B cell (primary cell): ENCODE results near the gene SLC66A1. TPM values are rescaled to one million over a fixed set of nuclear protein-coding genes. Genes with fewer than 3 reads are reported as not detected.
"Not testable (repeated sequence)": the region's sequence is repeated elsewhere in the genome, so short reads cannot be mapped to it uniquely, and the experiment has no call there.

Source experiments
- ATAC-seq: fragments of 200-7000 bp; cut with Tn5 transposase; one replicate; pipeline ENCODE4 v1.10.0; 2021; ENCODE audit warnings: low read depth, mild to moderate bottlenecking, moderate number of reproducible peaks, moderate library complexity
- CTCF ChIA-PET: fragments of 350-600 bp; sonication (Branson Sonifier 250); formaldehyde crosslinking; loops from one replicate; lab custom pipeline; 2021; ENCODE audit warnings: antibody characterized with exemption, inconsistent platforms; lab: Charles Lee
- POLR2A ChIA-PET: fragments of 350-600 bp; sonication (Branson Sonifier 250); formaldehyde crosslinking; loops from one replicate; lab custom pipeline; 2021; ENCODE audit warnings: antibody characterized with exemption; lab: Charles Lee
- DNase-seq: peaks from one replicate; pipeline ENCODE4 v3.0.0; 2013
- H2AFZ ChIP-seq: 2 replicates; pipeline ENCODE4 v1.6.1; 2012; ENCODE audit warnings: mild to moderate bottlenecking, low read depth, low read length; ENCODE audit not compliant: insufficient read depth, poor library complexity, severe bottlenecking
- H3K27ac ChIP-seq, 2 donors: 1 replicate in 1 of 2; 2 replicates in 1 of 2; pipeline ENCODE4 v1.5.1; 2012 to 2013; ENCODE audit warnings: low read length in 2 of 2, mild to moderate bottlenecking in 2 of 2, moderate library complexity in 1 of 2
- H3K27me3 ChIP-seq, 4 experiments: fragments of 200-600 bp in 1 of 4; sonication (generic) in 1 of 4; replicated peaks in 1 of 4; 1 replicate in 2 of 4; 2 replicates in 2 of 4; pipeline versions ENCODE4 v1.6.1 to v1.7.0; 2013 to 2016; ENCODE audit warnings: low read length in 3 of 4, mild to moderate bottlenecking in 2 of 4, mixed read lengths in 1 of 4, moderate library complexity in 1 of 4; ENCODE audit not compliant: insufficient read depth in 4 of 4, control insufficient read depth in 3 of 4; ENCODE audit errors: control extremely low read depth in 1 of 4
- H3K36me3 ChIP-seq, 2 experiments: replicated peaks in 1 of 2; 1 replicate in 1 of 2; 2 replicates in 1 of 2; pipeline versions ENCODE4 v1.6.1 to v1.7.1; 2013; ENCODE audit warnings: low read length in 1 of 2; ENCODE audit not compliant: insufficient read depth in 2 of 2, control insufficient read depth in 1 of 2; ENCODE audit errors: control extremely low read depth in 1 of 2, extremely low read depth in 1 of 2
- H3K4me1 ChIP-seq, 2 donors: fragments of 200-600 bp in 1 of 2; sonication (generic) in 1 of 2; 1 replicate in 1 of 2; 2 replicates in 1 of 2; pipeline versions ENCODE4 v1.5.1 to v1.6.1; 2013 to 2017; ENCODE audit warnings: low read length in 2 of 2; ENCODE audit not compliant: control insufficient read depth in 2 of 2, insufficient read depth in 2 of 2
- H3K4me2 ChIP-seq: replicated peaks from 2 replicates; pipeline ENCODE3; 2012; ENCODE audit warnings: mild to moderate bottlenecking, low read depth, low read length; ENCODE audit not compliant: poor library complexity, severe bottlenecking
- H3K4me3 ChIP-seq, 5 experiments: fragments of 200-600 bp in 1 of 5; sonication (generic) in 1 of 5; 1 replicate in 3 of 5; 2 replicates in 2 of 5; pipeline versions ENCODE4 v1.5.1 to v1.7.0; 2011 to 2016; ENCODE audit warnings: low read length in 4 of 5, mild to moderate bottlenecking in 4 of 5, low read depth in 2 of 5, control low read depth in 1 of 5, moderate library complexity in 1 of 5; ENCODE audit not compliant: insufficient read depth in 1 of 5; ENCODE audit errors: control extremely low read depth in 1 of 5, extremely low read depth in 1 of 5
- H3K79me2 ChIP-seq: fragments of 200-600 bp; sonication (generic); one replicate; pipeline ENCODE4 v1.6.0; 2016; ENCODE audit warnings: low read length; ENCODE audit not compliant: control insufficient read depth, insufficient read depth
- H3K9ac ChIP-seq: fragments of 200-600 bp; sonication (generic); 2 replicates; pipeline ENCODE4 v1.6.1; 2017; ENCODE audit warnings: mild to moderate bottlenecking, low read length, moderate library complexity
- H3K9me3 ChIP-seq, 3 donors: one replicate each; pipeline versions ENCODE4 v1.6.1 to v1.7.1; 2013; ENCODE audit warnings: low read length in 2 of 3; ENCODE audit not compliant: control insufficient read depth in 2 of 3, insufficient read depth in 1 of 3; ENCODE audit errors: control extremely low read depth in 1 of 3
- H4K20me1 ChIP-seq: 2 replicates; pipeline ENCODE4 v1.6.0; 2012; ENCODE audit warnings: mild to moderate bottlenecking, low read length; ENCODE audit not compliant: insufficient read depth, control insufficient read depth, poor library complexity, severe bottlenecking
- H3K27ac Mint-ChIP-seq: one replicate; pipeline ENCODE4 v1.8.0; 2021; ENCODE audit warnings: mixed read lengths
- H3K27me3 Mint-ChIP-seq: one replicate; pipeline ENCODE4 v1.8.0; 2021; ENCODE audit warnings: mixed read lengths
- H3K4me1 Mint-ChIP-seq: one replicate; pipeline ENCODE4 v1.8.0; 2021; ENCODE audit warnings: mixed read lengths
- H3K4me3 Mint-ChIP-seq: one replicate; pipeline ENCODE4 v1.8.0; 2021; ENCODE audit warnings: mixed read lengths
- H3K9me3 Mint-ChIP-seq: one replicate; pipeline ENCODE4 v1.8.0; 2022; ENCODE audit warnings: mixed read lengths; ENCODE audit not compliant: insufficient read depth
- CTCF ChIP-seq: fragments of 200-600 bp; IDR thresholded peaks from one replicate; pipeline ENCODE4 v1.8.0; 2022; ENCODE audit warnings: antibody characterized with exemption, mild to moderate bottlenecking
- EZH2 ChIP-seq: IDR thresholded peaks from 2 replicates; pipeline ENCODE4 v1.6.1; 2012; ENCODE audit warnings: borderline replicate concordance, low read depth, mild to moderate bottlenecking, moderate library complexity, low read length; ENCODE audit not compliant: insufficient read depth, poor library complexity, severe bottlenecking
- WGBS: methylation state at CpG from one replicate; pipeline ENCODE4 v1.1.5; 2013; ENCODE audit warnings: missing lambda C conversion rate; ENCODE audit not compliant: insufficient coverage; 5-methylcytosine and 5-hydroxymethylcytosine counted together
- intact Hi-C: fragments of 100-400 bp; cut with micrococcal nuclease; formaldehyde crosslinking; loops from one replicate; pipeline ENCODE4 v1.10.0; 2022
- polyA plus RNA-seq: library from polyadenylated mRNA; depleted of rRNA; stranded (reverse); fragments of >200 nt; gene quantifications from 2 replicates; pipeline ENCODE4 v1.2.3, GENCODE V29; 2012
- total RNA-seq, 2 donors: library from RNA; stranded (reverse); fragments of 120-200 nt in 1 of 2; gene quantifications; 1 replicate in 1 of 2; 2 replicates in 1 of 2; pipeline versions ENCODE4 v1.2.3 to v1.2.4, GENCODE V29; 2013 to 2022

The SLC66A1 gene
- total and polyA plus RNA-seq, 2 donors (not counting 1 experiment from before 2014, with no cell fraction given), result 24.4 to 26.8 TPM

DNA sequence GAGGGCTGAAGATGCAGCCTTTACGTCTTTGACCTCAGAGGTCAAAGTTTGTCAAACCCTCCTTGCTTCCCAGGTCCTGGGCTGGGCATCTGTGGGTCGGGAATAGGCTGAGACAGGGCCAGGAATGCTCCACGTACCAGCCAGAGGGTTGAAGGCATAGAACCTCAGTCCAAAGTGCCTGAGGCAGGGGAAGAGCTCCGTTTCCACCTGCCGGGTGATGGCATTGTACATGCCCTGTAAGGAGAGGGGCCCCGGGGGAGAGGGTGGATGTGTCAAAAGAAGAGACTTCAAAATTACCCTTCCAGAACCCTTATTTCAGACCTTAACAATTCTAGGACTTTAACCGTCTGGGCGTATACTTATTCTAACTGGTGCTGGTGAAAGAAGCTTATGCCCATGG, 27.2 kb upstream of the SLC66A1 start:
- H3K27me3 ChIP-seq, result peaks cover 0 to 7% (median 4%) of the 10 kb centered on the region in 4 experiments
- DNase-seq (no peak), ATAC-seq (no peak)
- Mint-ChIP-seq H3K27me3 (peaks cover 8% of the 10 kb centered on the region), H3K9me3 (no peaks in the 10 kb centered on the region), H3K4me1 (peaks cover 7% of the 10 kb centered on the region), H3K27ac (no peak overlapping the region), H3K4me3 (no peak overlapping the region)
- intact Hi-C loops, result no loop called here
- POLR2A ChIA-PET, result no interaction called here
- H3K36me3 ChIP-seq, result no peaks in the 10 kb centered on the region
- no peaks in the 10 kb centered on the region for H3K79me2 ChIP-seq
- TF ChIP-seq EZH2 (no peak), CTCF (no peak)
- H2AFZ ChIP-seq, result no peak overlapping the region
- WGBS, result 93% methylated on average over 3 of the region's 8 CpGs
- peaks cover 5 to 6% of the 10 kb centered on the region in 2 donors for H3K4me1 ChIP-seq
- no peak overlapping the region for H3K4me2 ChIP-seq
- H3K27ac ChIP-seq, result no peak overlapping the region
- H4K20me1 ChIP-seq, result no peaks in the 10 kb centered on the region
- no peak overlapping the region for H3K9ac ChIP-seq
- H3K9me3 ChIP-seq, result peaks cover 0 to 4% (median 0%) of the 10 kb centered on the region in 3 donors
- H3K4me3 ChIP-seq, result no peak overlapping the region
- CTCF ChIA-PET, result no interaction called here

DNA sequence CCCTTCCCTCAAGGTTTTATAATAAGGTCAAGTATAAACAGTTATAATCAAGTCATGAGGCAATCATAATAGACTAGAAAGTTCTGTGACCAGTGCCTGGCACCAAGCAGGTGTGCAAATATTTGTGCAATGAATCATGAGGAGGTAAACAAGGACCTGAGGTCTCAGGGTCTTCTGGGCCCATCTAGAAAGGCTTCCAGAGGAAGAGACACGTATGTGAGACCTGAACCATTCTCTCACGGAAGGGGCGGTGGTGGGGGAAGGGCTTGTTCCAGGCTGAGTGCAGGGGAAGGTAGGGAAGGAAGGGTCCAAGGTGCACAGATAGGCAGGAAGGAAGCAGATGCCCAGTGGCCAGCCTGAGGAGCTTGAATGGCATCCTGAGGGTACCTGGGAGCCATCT, 26.8 kb upstream of the SLC66A1 start:
- H3K27me3 Mint-ChIP-seq, result peaks cover 12% of the 10 kb centered on the region
- H4K20me1 ChIP-seq, intact Hi-C loops, CTCF ChIA-PET, H3K79me2 ChIP-seq, POLR2A ChIA-PET, H3K27me3 ChIP-seq, DNase-seq, H3K4me2 ChIP-seq, H3K27ac ChIP-seq, H3K9ac ChIP-seq, H3K9me3 Mint-ChIP-seq, ATAC-seq, H3K9me3 ChIP-seq, H3K4me3 Mint-ChIP-seq, H3K36me3 ChIP-seq, H3K4me1 ChIP-seq, H2AFZ ChIP-seq, H3K27ac Mint-ChIP-seq, H3K4me1 Mint-ChIP-seq, H3K4me3 ChIP-seq: not testable (repeated sequence)
- WGBS, result no CpG with 5 or more reads among the region's 3 CpGs

DNA sequence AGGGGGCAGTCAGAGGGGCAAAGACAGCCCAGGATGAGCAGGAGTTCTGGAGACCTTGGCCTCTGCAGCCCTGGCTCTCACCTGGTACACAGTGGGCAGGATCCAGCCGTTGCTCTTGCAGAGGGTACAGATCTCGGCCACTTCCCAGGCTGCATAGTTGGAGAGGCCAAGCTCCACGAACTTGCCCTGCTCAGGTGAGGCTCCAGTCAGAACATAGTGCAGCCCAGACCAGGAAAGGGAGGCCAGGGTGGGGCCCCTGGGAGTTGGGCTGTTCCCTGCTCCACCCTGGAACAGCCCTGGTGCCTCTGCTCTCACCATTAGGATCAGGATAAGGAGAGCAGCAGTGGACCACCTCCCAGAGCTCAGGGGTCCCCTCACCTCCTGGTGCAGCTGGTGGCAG, 26.3 kb upstream of the SLC66A1 start:
- CTCF ChIA-PET, H3K9ac ChIP-seq: not testable (repeated sequence)

More for the DNA sequence above, 26.3 kb upstream of the SLC66A1 start:
- H3K9me3 ChIP-seq, POLR2A ChIA-PET, H4K20me1 ChIP-seq, H3K4me2 ChIP-seq, ATAC-seq, H3K4me3 Mint-ChIP-seq, H3K9me3 Mint-ChIP-seq, H3K79me2 ChIP-seq, H3K36me3 ChIP-seq, DNase-seq, H3K4me1 Mint-ChIP-seq, H3K27ac ChIP-seq, H3K4me1 ChIP-seq, H3K27me3 ChIP-seq, H3K4me3 ChIP-seq, H2AFZ ChIP-seq, intact Hi-C loops, H3K27ac Mint-ChIP-seq: not testable (repeated sequence)
- H3K27me3 Mint-ChIP-seq, result peaks cover 12% of the 10 kb centered on the region
- 88% methylated on average over 3 of the region's 3 CpGs for WGBS
